Measurements from ENCODE around the gene WFDC5.

The WFDC5 gene

GRCh38 chr20:45092898-45093297, 22.1 kb downstream of the WFDC5 start:
- no peaks in the 10 kb centered on the region for H3K9me3 ChIP-seq (ENCODE audit: control insufficient read depth in 5 of 5, low read length in 5 of 5)
- H3K9ac ChIP-seq (ENCODE audit: low read length in 5 of 5) = no peak overlapping the region
- peaks cover 0 to 5% (median 4%) of the 10 kb centered on the region in 5 donors for H3K4me1 ChIP-seq (ENCODE audit: control insufficient read depth in 5 of 5, insufficient read depth in 5 of 5, low read length in 5 of 5)
- H3K36me3 ChIP-seq (ENCODE audit: control insufficient read depth in 5 of 5, insufficient read depth in 5 of 5, low read length in 5 of 5) = no peaks in the 10 kb centered on the region
- H3K4me3 ChIP-seq (ENCODE audit: low read depth in 1 of 5, low read length in 5 of 5) = no peak overlapping the region
- peaks cover 14 to 23% (median 20%) of the 10 kb centered on the region in 5 donors for H3K27me3 ChIP-seq (ENCODE audit: control insufficient read depth in 5 of 5, insufficient read depth in 4 of 5, low read length in 5 of 5)
- no peak overlapping the region for H3K27ac ChIP-seq (ENCODE audit: low read depth, low read length)

- Histone ChIP-seq H3K4me3 (ENCODE audit: low read depth in 1 of 5, low read length in 5 of 5) (no peak overlapping the region), H3K9ac (ENCODE audit: low read length in 5 of 5) (no peak overlapping the region), H3K9me3 (ENCODE audit: control insufficient read depth in 5 of 5, low read length in 5 of 5) (no peaks in the 10 kb centered on the region), H3K27ac (ENCODE audit: low read depth, low read length) (no peak overlapping the region), H3K27me3 (ENCODE audit: control insufficient read depth in 5 of 5, insufficient read depth in 4 of 5, low read length in 5 of 5) (peaks cover under 1 to 8% (median 6%) of the 10 kb centered on the region in 5 donors), H3K4me1 (ENCODE audit: control insufficient read depth in 5 of 5, insufficient read depth in 5 of 5, low read length in 5 of 5) (no peaks in the 10 kb centered on the region), H3K36me3 (ENCODE audit: control insufficient read depth in 5 of 5, insufficient read depth in 5 of 5, low read length in 5 of 5) (peaks cover 0 to 1% (median 0%) of the 10 kb centered on the region in 5 donors)
Measured at GRCh38 chr20:45091366-45091765, 23.6 kb downstream of the WFDC5 start.

- Histone ChIP-seq H3K4me1 (ENCODE audit: control insufficient read depth in 5 of 5, insufficient read depth in 5 of 5, low read length in 5 of 5) (no peaks in the 10 kb centered on the region), H3K27ac (ENCODE audit: low read depth, low read length) (no peak overlapping the region), H3K4me3 (ENCODE audit: low read depth in 1 of 5, low read length in 5 of 5) (no peak overlapping the region), H3K27me3 (ENCODE audit: control insufficient read depth in 5 of 5, insufficient read depth in 4 of 5, low read length in 5 of 5) (peaks cover 0 to 3% (median 0%) of the 10 kb centered on the region in 5 donors), H3K9me3 (ENCODE audit: control insufficient read depth in 5 of 5, low read length in 5 of 5) (no peaks in the 10 kb centered on the region), H3K9ac (ENCODE audit: low read length in 5 of 5) (no peak overlapping the region), H3K36me3 (ENCODE audit: control insufficient read depth in 5 of 5, insufficient read depth in 5 of 5, low read length in 5 of 5) (peaks cover 0 to 5% (median 0%) of the 10 kb centered on the region in 5 donors)
Measured at GRCh38 chr20:45090481-45090880, 24.5 kb downstream of the WFDC5 start.

GRCh38 chr20:45088247-45088646, 26.7 kb downstream of the WFDC5 start:
- H3K9ac ChIP-seq (ENCODE audit: low read length in 5 of 5) = no peak overlapping the region
- H3K4me1 ChIP-seq (ENCODE audit: control insufficient read depth in 5 of 5, insufficient read depth in 5 of 5, low read length in 5 of 5) = no peaks in the 10 kb centered on the region
- no peak overlapping the region for H3K27ac ChIP-seq (ENCODE audit: low read depth, low read length)
- H3K9me3 ChIP-seq (ENCODE audit: control insufficient read depth in 5 of 5, low read length in 5 of 5) = no peaks in the 10 kb centered on the region
- H3K4me3 ChIP-seq (ENCODE audit: low read depth in 1 of 5, low read length in 5 of 5) = no peak overlapping the region
- H3K27me3 ChIP-seq (ENCODE audit: control insufficient read depth in 5 of 5, insufficient read depth in 4 of 5, low read length in 5 of 5) = no peaks in the 10 kb centered on the region
- peaks cover 0 to 5% (median 0%) of the 10 kb centered on the region in 5 donors for H3K36me3 ChIP-seq (ENCODE audit: control insufficient read depth in 5 of 5, insufficient read depth in 5 of 5, low read length in 5 of 5)

GRCh38 chr20:45087814-45088213, 27.2 kb downstream of the WFDC5 start:
- no peak overlapping the region for H3K27ac ChIP-seq (ENCODE audit: low read depth, low read length)

GRCh38 chr20:45087097-45087790, 27.7 kb downstream of the WFDC5 start:
- no peak overlapping the region for H3K27ac ChIP-seq (ENCODE audit: low read depth, low read length)
- H3K9me3 ChIP-seq (ENCODE audit: control insufficient read depth in 5 of 5, low read length in 5 of 5) = peaks cover 0 to 8% (median 3%) of the 10 kb centered on the region in 5 donors
- no peak overlapping the region for H3K9ac ChIP-seq (ENCODE audit: low read length in 5 of 5)
- peaks cover 0 to 10% (median 0%) of the 10 kb centered on the region in 5 donors for H3K36me3 ChIP-seq (ENCODE audit: control insufficient read depth in 5 of 5, insufficient read depth in 5 of 5, low read length in 5 of 5)
- no peak overlapping the region for H3K4me3 ChIP-seq (ENCODE audit: low read depth in 1 of 5, low read length in 5 of 5)
- no peaks in the 10 kb centered on the region for H3K4me1 ChIP-seq (ENCODE audit: control insufficient read depth in 5 of 5, insufficient read depth in 5 of 5, low read length in 5 of 5)
- no peaks in the 10 kb centered on the region for H3K27me3 ChIP-seq (ENCODE audit: control insufficient read depth in 5 of 5, insufficient read depth in 4 of 5, low read length in 5 of 5)

More at GRCh38 chr20:45087814-45088213, 27.2 kb downstream of the WFDC5 start:
- H3K4me3 ChIP-seq (ENCODE audit: low read depth in 1 of 5, low read length in 5 of 5) = no peak overlapping the region
- peaks cover 0 to 3% (median 3%) of the 10 kb centered on the region in 5 donors for H3K9me3 ChIP-seq (ENCODE audit: control insufficient read depth in 5 of 5, low read length in 5 of 5)
- H3K4me1 ChIP-seq (ENCODE audit: control insufficient read depth in 5 of 5, insufficient read depth in 5 of 5, low read length in 5 of 5) = no peaks in the 10 kb centered on the region
- no peaks in the 10 kb centered on the region for H3K27me3 ChIP-seq (ENCODE audit: control insufficient read depth in 5 of 5, insufficient read depth in 4 of 5, low read length in 5 of 5)
- H3K9ac ChIP-seq (ENCODE audit: low read length in 5 of 5) = no peak overlapping the region
- peaks cover 0 to 5% (median 0%) of the 10 kb centered on the region in 5 donors for H3K36me3 ChIP-seq (ENCODE audit: control insufficient read depth in 5 of 5, insufficient read depth in 5 of 5, low read length in 5 of 5)

GRCh38 chr20:45085867-45086266, 29.1 kb downstream of the WFDC5 start:
- Histone ChIP-seq H3K27me3 (ENCODE audit: control insufficient read depth in 5 of 5, insufficient read depth in 4 of 5, low read length in 5 of 5) (no peaks in the 10 kb centered on the region), H3K9ac (ENCODE audit: low read length in 5 of 5) (no peak overlapping the region)

GRCh38 chr20:45085289-45085688, 29.7 kb downstream of the WFDC5 start:
- Histone ChIP-seq H3K36me3 (ENCODE audit: control insufficient read depth in 5 of 5, insufficient read depth in 5 of 5, low read length in 5 of 5) (peaks cover 8 to 26% (median 14%) of the 10 kb centered on the region in 5 donors), H3K9ac (ENCODE audit: low read length in 5 of 5) (no peak overlapping the region), H3K9me3 (ENCODE audit: control insufficient read depth in 5 of 5, low read length in 5 of 5) (peaks cover 0 to 8% (median 3%) of the 10 kb centered on the region in 5 donors)

More at GRCh38 chr20:45085867-45086266, 29.1 kb downstream of the WFDC5 start:
- H3K4me3 ChIP-seq (ENCODE audit: low read depth in 1 of 5, low read length in 5 of 5) = no peak overlapping the region
- H3K9me3 ChIP-seq (ENCODE audit: control insufficient read depth in 5 of 5, low read length in 5 of 5) = peaks cover 0 to 8% (median 3%) of the 10 kb centered on the region in 5 donors
- no peak overlapping the region for H3K27ac ChIP-seq (ENCODE audit: low read depth, low read length)
- H3K4me1 ChIP-seq (ENCODE audit: control insufficient read depth in 5 of 5, insufficient read depth in 5 of 5, low read length in 5 of 5) = no peaks in the 10 kb centered on the region
- peaks cover 4 to 21% (median 8%) of the 10 kb centered on the region in 5 donors for H3K36me3 ChIP-seq (ENCODE audit: control insufficient read depth in 5 of 5, insufficient read depth in 5 of 5, low read length in 5 of 5)

GRCh38 chr20:45083127-45083526, 31.8 kb downstream of the WFDC5 start:
- Histone ChIP-seq H3K9ac (ENCODE audit: low read length in 5 of 5) (no peak overlapping the region), H3K4me1 (ENCODE audit: control insufficient read depth in 5 of 5, insufficient read depth in 5 of 5, low read length in 5 of 5) (no peaks in the 10 kb centered on the region), H3K4me3 (ENCODE audit: low read depth in 1 of 5, low read length in 5 of 5) (no peak overlapping the region), H3K9me3 (ENCODE audit: control insufficient read depth in 5 of 5, low read length in 5 of 5) (peaks cover 0 to 8% (median 3%) of the 10 kb centered on the region in 5 donors), H3K27ac (ENCODE audit: low read depth, low read length) (no peak overlapping the region), H3K36me3 (ENCODE audit: control insufficient read depth in 5 of 5, insufficient read depth in 5 of 5, low read length in 5 of 5) (peaks cover 8 to 44% (median 20%) of the 10 kb centered on the region in 5 donors), H3K27me3 (ENCODE audit: control insufficient read depth in 5 of 5, insufficient read depth in 4 of 5, low read length in 5 of 5) (no peaks in the 10 kb centered on the region)

More at GRCh38 chr20:45085289-45085688, 29.7 kb downstream of the WFDC5 start:
- Histone ChIP-seq H3K4me3 (ENCODE audit: low read depth in 1 of 5, low read length in 5 of 5) (no peak overlapping the region), H3K27me3 (ENCODE audit: control insufficient read depth in 5 of 5, insufficient read depth in 4 of 5, low read length in 5 of 5) (no peaks in the 10 kb centered on the region), H3K4me1 (ENCODE audit: control insufficient read depth in 5 of 5, insufficient read depth in 5 of 5, low read length in 5 of 5) (no peaks in the 10 kb centered on the region), H3K27ac (ENCODE audit: low read depth, low read length) (no peak overlapping the region)

GRCh38 chr20:45082468-45082867, 32.5 kb downstream of the WFDC5 start:
- H3K27me3 ChIP-seq (ENCODE audit: control insufficient read depth in 5 of 5, insufficient read depth in 4 of 5, low read length in 5 of 5) = no peaks in the 10 kb centered on the region
- H3K36me3 ChIP-seq (ENCODE audit: control insufficient read depth in 5 of 5, insufficient read depth in 5 of 5, low read length in 5 of 5) = peaks cover 8 to 48% (median 22%) of the 10 kb centered on the region in 5 donors
- no peak overlapping the region for H3K4me3 ChIP-seq (ENCODE audit: low read depth in 1 of 5, low read length in 5 of 5)

More at GRCh38 chr20:45082468-45082867, 32.5 kb downstream of the WFDC5 start:
- Histone ChIP-seq H3K4me1 (ENCODE audit: control insufficient read depth in 5 of 5, insufficient read depth in 5 of 5, low read length in 5 of 5) (no peaks in the 10 kb centered on the region), H3K27ac (ENCODE audit: low read depth, low read length) (no peak overlapping the region), H3K9ac (ENCODE audit: low read length in 5 of 5) (no peak overlapping the region), H3K9me3 (ENCODE audit: control insufficient read depth in 5 of 5, low read length in 5 of 5) (peaks cover 0 to 8% (median 3%) of the 10 kb centered on the region in 5 donors)

Measured in subcutaneous abdominal adipose tissue (tissue), 5 donors.